Choroid plexus epithelial cell (primary cell): ENCODE results near the gene GATA6.

ENCODE experiments used
- DNase-seq: peaks from one replicate; pipeline ENCODE4 v3.0.0-alpha.2; 2010; ENCODE audit warnings: low read depth
- H3K4me3 ChIP-seq: 2 replicates; pipeline ENCODE4 v1.5.1; 2011; ENCODE audit warnings: low read depth, mild to moderate bottlenecking, control low read depth, low read length, moderate library complexity
- TF ChIP-seq, protein P1 (sequence below): conservative IDR thresholded peaks from 2 replicates; pipeline ENCODE4 v1.5.1; 2011; ENCODE audit warnings: low read depth, mild to moderate bottlenecking, control low read depth, inconsistent platforms, low read length, moderate library complexity

GATA6 gene

DNA sequence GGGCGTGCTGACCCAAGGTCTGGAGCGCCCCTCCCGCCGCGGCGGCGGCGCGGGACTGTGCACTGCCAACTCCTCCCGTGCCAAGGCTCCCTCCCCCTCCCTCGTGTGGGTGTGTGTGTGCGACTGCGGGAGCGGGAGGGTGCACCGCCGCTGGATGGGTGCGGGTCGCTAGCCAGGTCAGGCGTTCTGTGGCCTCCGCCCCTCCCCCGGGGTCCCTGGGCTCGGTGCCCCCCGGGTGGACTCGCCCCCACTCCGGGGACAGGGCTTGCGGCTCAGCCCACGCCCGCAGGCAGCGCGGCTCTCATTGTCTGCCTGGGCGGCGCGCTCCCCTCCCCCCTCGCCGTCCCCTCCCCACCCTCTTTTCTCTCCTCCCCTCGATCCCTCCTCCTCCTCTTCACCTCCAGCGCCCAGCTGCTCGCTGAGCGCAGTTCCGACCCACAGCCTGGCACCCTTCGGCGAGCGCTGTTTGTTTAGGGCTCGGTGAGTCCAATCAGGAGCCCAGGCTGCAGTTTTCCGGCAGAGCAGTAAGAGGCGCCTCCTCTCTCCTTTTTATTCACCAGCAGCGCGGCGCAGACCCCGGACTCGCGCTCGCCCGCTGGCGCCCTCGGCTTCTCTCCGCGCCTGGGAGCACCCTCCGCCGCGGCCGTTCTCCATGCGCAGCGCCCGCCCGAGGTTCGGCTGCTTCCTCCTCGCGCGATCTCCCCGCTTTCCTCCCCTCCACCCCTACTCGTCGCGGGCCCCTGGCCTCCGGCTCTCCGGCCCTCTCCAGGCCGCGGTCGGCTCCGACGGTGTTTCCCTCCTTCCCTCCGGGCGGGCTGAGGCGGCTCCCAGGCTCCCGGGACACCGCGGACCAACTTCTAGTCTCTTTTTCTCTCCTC is at the start of gene GATA6:
Gene GATA6, plus strand, starts transcription at position 579 of the 878 bp plus-strand sequence. CDS start 1,556 bp downstream, outside the sequence.
- TF ChIP-seq, protein P1, sequence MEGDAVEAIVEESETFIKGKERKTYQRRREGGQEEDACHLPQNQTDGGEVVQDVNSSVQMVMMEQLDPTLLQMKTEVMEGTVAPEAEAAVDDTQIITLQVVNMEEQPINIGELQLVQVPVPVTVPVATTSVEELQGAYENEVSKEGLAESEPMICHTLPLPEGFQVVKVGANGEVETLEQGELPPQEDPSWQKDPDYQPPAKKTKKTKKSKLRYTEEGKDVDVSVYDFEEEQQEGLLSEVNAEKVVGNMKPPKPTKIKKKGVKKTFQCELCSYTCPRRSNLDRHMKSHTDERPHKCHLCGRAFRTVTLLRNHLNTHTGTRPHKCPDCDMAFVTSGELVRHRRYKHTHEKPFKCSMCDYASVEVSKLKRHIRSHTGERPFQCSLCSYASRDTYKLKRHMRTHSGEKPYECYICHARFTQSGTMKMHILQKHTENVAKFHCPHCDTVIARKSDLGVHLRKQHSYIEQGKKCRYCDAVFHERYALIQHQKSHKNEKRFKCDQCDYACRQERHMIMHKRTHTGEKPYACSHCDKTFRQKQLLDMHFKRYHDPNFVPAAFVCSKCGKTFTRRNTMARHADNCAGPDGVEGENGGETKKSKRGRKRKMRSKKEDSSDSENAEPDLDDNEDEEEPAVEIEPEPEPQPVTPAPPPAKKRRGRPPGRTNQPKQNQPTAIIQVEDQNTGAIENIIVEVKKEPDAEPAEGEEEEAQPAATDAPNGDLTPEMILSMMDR, result peak; percentile 67
- DNase-seq, result peak; percentile 98
- H3K4me3 ChIP-seq, result peak within 1 kb of the TSS; percentile 90

DNA sequence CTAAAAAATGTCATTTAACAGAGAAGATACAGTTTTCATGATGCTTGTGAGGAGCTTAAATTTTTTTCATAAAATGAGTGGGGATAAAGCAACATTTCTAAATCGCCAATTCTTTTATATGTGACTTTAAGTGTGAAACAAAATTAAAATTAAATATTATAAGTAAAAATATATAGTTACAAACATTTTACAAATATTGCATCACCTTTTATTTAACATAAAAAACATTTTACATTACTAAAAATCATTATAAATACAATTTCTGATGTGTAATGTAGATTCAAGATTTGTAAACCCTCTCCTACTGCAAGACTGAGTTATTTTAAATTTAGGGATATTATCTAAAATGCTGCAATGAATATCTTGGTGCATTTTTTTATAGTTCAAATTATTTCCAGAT is 44.4 kb upstream of the GATA6 start:
- no peak overlapping the region for H3K4me3 ChIP-seq
- no peak for DNase-seq
- TF ChIP-seq, protein P1, result no peak

GRCh38 chr18:22128954-22129353 is 40.4 kb upstream of the GATA6 start:
- TF ChIP-seq, protein P1, result no peak
- no peak for DNase-seq
- no peak overlapping the region for H3K4me3 ChIP-seq

GRCh38 chr18:22129778-22130177 is 39.6 kb upstream of the GATA6 start:
- no peak overlapping the region for H3K4me3 ChIP-seq
- DNase-seq, result no peak
- TF ChIP-seq, protein P1, result no peak

GRCh38 chr18:22132258-22132657 is 37.1 kb upstream of the GATA6 start:
- TF ChIP-seq, protein P1, result no peak
- no peak overlapping the region for H3K4me3 ChIP-seq
- no peak for DNase-seq

GRCh38 chr18:22132763-22133162 is 36.6 kb upstream of the GATA6 start:
- TF ChIP-seq, protein P1, result no peak
- DNase-seq, result no peak
- H3K4me3 ChIP-seq, result no peak overlapping the region

DNA sequence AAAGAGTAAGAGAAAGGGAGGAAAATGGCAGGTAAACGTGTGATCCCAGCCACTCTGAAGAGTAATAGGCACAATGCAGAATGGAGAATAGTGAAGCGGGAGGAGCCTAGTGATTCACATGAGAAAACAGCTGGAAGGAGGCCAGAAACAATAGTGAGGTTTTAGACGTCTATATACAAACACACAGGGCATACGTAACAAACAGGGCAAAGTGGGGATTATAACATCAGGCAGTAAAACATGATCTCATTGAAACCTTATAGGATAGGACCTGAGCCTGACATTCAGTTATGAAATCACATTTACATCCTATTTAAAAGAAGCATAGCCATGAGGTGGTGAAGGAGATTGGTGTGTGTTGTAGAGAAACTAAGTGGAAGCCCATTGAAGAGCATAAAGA is 33.0 kb upstream of the GATA6 start:
- DNase-seq, result peak; percentile 84
- no peak overlapping the region for H3K4me3 ChIP-seq

More for the DNA sequence above, 33.0 kb upstream of the GATA6 start:
- TF ChIP-seq, protein P1, result no peak
